SKM-1 treated with dmso at 0.1 percent for 144 hours (cell line): ENCODE results near the gene GLS.
"Not testable (repeated sequence)": the region's sequence is repeated elsewhere in the genome, so short reads cannot be mapped to it uniquely, and the experiment has no call there.

Experiments used
- DNase-seq: peaks from one replicate; lab custom pipeline; 2025; ENCODE audit not compliant: unreplicated experiment; lab: John Stamatoyannopoulos, UW

Gene GLS

GRCh38 chr2:190882856-190883582, 2.4 kb downstream of the GLS start:
- DNase-seq: no peak

DNA sequence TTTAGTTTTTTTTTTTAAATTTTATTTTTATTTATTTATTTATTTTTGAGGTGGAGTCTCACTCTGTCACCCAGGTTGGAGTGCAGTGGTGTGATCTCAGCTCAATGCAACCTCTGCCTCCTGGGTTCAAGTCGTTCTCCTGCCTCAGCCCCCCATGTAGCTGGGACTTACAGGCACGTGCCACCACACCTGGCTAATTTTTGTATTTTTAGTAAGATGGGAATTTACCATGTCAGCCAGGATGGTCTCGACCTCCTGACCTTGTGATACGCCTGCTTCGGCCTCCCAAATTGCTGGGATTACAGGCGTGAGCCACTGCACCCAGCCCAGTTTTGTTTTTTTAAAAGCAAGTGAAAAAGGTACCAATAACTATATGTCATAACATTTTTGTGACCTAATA, 5.2 kb downstream of the GLS start:
- not testable (repeated sequence) for DNase-seq

- DNase-seq: no peak
Measured at GRCh38 chr2:190887089-190887488, 6.5 kb downstream of the GLS start.

DNA sequence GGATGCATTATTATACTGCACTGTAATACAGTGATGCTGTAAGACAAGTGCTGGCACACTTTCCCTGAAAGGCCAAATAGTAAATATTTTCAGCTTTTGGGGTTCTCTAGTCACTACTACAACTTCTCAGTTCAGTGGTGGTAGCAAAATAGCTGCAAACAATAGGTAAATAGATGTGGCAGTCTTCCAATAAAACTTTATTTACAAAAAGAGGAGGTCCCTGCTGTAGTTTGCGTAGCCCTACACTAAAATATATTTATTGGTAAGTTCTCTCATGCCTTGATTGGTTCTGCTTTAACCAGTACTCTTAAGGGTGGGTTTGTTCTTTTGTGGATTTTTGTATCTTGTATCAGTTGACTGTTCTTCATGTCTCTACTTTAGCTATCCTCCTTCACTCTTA, 7.8 kb downstream of the GLS start:
- DNase-seq: no peak

GRCh38 chr2:190889175-190889943, 8.7 kb downstream of the GLS start:
- DNase-seq: no peak

GRCh38 chr2:190891372-190891771, 10.8 kb downstream of the GLS start:
- DNase-seq: peak; percentile 74

GRCh38 chr2:190891889-190892288, 11.3 kb downstream of the GLS start:
- no peak for DNase-seq

DNA sequence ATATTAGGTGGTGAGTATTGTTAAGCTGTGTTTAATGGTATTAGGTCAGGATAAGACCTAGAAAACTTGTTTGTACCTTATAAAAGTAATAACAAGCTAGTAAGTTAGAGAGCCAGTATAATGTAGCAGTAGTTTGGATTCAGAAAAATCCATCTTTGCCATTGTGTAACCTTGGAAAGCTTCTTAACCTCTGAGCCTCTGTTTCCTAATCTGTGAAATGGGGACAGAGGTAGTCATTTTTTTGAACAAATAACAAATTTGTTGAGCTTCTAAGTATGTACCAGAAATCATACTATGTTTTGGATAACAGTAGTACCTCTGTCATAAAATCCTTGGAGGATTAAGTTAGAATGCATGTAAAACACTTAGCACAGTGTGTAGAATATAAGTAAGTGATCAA, 12.5 kb downstream of the GLS start:
- DNase-seq: no peak

DNA sequence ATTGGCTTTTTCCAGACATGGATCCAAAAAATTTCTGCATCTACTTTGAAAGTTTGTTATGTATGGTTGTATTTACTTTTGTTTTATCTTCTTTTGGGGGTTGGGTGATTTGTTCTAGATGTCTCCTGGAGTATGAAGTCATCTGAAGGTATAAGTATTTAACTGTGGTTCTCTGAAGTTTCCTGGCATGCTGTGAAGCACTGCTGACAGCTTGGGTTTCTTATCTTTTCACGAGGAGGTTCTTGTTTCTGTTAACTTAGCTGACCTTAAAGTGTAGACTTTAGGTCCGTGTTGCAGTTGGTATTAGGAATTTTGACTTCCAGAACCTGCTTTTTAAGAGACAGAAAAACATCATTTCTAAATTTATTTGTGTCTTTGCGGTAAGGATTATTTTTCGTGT, 15.9 kb downstream of the GLS start:
- no peak for DNase-seq

GRCh38 chr2:190903693-190904450, 23.3 kb downstream of the GLS start:
- no peak for DNase-seq

- no peak for DNase-seq
Measured at GRCh38 chr2:190904640-190905261, 24.1 kb downstream of the GLS start.

GRCh38 chr2:190908532-190908931, 27.9 kb downstream of the GLS start:
- DNase-seq: no peak

GRCh38 chr2:190909680-190910079, 29.1 kb downstream of the GLS start:
- no peak for DNase-seq

- DNase-seq: no peak
Measured at GRCh38 chr2:190910341-190911136, 29.9 kb downstream of the GLS start.

GRCh38 chr2:190911813-190912212, 31.2 kb downstream of the GLS start:
- DNase-seq: no peak

DNA sequence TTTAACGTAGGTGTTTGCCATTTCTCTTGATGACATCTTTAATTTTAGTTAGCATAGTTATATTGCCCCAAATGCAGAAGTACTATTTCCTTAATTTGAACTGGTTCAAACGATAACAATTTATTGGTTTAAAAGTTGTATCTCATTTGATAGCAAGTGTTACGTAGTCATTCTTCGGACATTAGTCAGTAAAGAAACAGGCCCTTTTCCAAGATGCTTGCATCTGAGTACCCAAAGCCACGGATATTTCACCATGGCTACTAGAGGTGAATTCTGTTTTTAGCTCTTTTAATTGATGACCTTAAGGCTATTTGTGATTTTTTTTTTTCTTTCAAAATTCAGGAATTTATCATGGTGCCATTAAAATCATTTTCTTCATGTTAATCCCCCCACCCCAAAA, 32.1 kb downstream of the GLS start:
- DNase-seq: no peak

DNA sequence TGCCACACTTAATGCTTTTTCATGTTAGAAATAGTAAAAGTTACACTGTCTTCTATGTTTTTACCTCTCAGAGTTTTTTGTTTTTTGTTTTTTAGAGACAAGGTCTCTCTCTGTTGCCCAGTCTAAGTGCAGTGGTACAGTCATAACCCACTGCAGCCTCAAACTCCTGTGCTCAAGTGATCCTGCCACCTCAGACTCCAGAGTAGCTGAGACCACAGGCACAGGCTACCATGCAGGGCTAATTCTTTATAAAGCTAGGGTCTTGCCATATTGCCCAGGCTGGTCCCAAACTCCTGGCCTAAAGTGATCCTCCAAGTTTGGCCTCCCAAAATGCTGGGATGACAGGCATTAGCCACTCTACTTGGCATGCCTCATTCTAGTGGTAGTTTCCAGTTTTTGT, 33.1 kb downstream of the GLS start:
- DNase-seq: no peak

- DNase-seq: no peak
Measured at GRCh38 chr2:190916829-190917228, 36.2 kb downstream of the GLS start.

- no peak for DNase-seq
Measured at GRCh38 chr2:190920085-190920484, 39.5 kb downstream of the GLS start.

DNA sequence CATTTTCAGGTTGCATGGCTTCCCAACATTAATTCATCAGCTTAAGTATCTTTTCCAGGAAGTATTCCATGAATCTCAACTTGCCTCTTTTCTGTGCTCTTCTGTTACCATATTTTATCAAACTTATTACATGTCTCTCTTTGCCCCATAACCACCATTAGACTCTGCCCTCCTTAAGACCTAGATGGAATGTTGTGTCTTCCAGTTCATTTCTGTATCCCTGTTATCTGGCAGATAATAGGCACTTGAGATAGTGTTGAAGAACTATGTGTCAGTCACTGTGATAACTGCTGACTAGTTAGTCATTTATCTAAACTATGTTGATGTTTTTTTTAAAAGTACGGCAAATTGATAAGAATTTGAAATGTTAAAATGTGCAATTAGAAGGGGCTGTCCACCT, 41.8 kb downstream of the GLS start:
- DNase-seq: no peak

DNA sequence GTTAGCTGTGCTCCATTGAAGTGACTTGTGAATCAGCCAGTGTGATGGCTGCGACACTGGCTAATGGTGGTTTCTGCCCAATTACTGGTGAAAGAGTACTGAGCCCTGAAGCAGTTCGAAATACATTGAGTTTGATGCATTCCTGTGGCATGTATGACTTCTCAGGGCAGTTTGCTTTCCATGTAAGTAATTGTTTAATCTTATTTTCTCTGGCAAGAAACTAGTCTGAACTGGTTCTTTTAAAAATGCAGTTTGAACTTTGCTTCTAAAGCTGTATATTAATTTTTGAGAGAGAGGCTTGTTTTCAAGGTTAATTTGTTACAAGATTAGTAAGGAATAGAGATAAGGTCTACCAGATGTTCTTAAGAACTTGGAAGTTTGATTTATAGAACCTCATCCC, 46.7 kb downstream of the GLS start:
- DNase-seq: no peak
